PFSK-1 (cell line): Measurements from ENCODE around the gene PRKD1.

Source experiments
- SIN3A ChIP-seq: IDR thresholded peaks from 2 replicates; pipeline ENCODE4 v1.6.1; 2012; ENCODE audit warnings: mild to moderate bottlenecking, low read length, moderate library complexity, borderline replicate concordance; ENCODE audit not compliant: insufficient read depth
- TAF1 ChIP-seq: IDR thresholded peaks from 2 replicates; pipeline ENCODE4 v1.6.1; 2012; ENCODE audit warnings: low read length, control low read depth, borderline replicate concordance; ENCODE audit not compliant: insufficient read depth
- TF ChIP-seq, protein P1 (sequence below), 2 experiments: IDR thresholded peaks; 2 replicates each; pipeline versions ENCODE4 v1.6.1 to v1.8.0; 2011 to 2012; ENCODE audit warnings: low read depth in 2 of 2, low read length in 2 of 2, control low read depth in 1 of 2, inconsistent platforms in 1 of 2, mild to moderate bottlenecking in 1 of 2, moderate library complexity in 1 of 2; ENCODE audit not compliant: insufficient read depth in 1 of 2

DNA sequence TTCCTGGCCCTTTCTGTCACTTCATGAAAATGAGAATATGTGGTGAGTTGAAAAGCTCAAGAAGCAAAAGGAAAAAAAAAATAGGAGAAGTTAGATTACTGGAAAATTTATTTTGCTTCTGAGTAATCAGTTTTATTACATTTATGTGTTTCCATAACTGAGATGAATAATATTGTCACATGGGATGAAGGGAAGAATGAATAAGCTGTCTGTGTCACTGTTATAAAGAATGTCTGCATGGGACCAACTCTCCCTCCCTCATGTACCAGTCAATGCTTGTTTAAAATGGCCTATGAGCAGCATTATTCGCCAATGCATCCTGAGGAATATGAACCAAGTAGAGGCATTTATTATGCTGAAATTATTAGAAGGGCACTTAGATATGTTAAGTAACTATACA, 246.3 kb downstream of the PRKD1 start:
- TF ChIP-seq SIN3A (no peak), TAF1 (no peak)
- TF ChIP-seq, protein P1, sequence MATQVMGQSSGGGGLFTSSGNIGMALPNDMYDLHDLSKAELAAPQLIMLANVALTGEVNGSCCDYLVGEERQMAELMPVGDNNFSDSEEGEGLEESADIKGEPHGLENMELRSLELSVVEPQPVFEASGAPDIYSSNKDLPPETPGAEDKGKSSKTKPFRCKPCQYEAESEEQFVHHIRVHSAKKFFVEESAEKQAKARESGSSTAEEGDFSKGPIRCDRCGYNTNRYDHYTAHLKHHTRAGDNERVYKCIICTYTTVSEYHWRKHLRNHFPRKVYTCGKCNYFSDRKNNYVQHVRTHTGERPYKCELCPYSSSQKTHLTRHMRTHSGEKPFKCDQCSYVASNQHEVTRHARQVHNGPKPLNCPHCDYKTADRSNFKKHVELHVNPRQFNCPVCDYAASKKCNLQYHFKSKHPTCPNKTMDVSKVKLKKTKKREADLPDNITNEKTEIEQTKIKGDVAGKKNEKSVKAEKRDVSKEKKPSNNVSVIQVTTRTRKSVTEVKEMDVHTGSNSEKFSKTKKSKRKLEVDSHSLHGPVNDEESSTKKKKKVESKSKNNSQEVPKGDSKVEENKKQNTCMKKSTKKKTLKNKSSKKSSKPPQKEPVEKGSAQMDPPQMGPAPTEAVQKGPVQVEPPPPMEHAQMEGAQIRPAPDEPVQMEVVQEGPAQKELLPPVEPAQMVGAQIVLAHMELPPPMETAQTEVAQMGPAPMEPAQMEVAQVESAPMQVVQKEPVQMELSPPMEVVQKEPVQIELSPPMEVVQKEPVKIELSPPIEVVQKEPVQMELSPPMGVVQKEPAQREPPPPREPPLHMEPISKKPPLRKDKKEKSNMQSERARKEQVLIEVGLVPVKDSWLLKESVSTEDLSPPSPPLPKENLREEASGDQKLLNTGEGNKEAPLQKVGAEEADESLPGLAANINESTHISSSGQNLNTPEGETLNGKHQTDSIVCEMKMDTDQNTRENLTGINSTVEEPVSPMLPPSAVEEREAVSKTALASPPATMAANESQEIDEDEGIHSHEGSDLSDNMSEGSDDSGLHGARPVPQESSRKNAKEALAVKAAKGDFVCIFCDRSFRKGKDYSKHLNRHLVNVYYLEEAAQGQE (IDR thresholded peaks at IDR 0.05; ENCODE audit: insufficient read depth in 1 of 2, low read depth in 2 of 2, low read length in 2 of 2), result no peak
